ENCODE results near the gene TSPAN15.
"Not testable (repeated sequence)": the region's sequence is repeated elsewhere in the genome, so short reads cannot be mapped to it uniquely, and the experiment has no call there.

TSPAN15 gene

DNA sequence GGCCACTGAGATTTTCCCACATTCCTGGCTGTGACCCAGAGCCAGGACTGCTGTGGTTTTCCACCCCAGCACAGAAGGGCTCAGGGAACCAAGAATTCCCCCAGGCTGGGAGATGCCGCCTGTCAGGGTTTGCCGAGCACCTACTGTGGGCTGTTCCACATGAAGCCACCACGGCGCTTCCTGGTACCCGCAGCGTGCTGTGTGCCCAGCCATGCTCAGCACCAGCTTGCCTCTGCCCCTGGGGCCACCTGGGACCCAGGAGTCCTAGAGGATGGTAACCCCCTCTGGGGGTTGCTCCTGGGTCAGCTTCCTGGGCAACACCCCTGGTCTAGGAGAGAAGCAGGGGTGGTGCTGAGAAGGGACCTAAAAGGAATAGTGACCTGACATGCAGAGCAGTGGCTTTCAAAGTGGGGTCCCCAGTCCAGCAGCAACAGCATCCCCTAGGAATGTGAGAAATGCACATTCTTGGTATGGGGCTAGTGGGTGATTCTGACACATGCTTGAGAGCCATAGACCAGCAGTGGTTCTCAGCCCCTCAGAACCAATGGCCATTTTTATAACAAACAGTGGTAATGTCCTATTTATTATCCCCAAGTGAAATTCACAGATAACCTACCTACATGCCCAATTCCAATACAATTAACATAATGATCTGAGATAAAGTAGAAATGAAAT lies 53.4 kb downstream of the TSPAN15 start:
- no peak for DNase-seq

DNA sequence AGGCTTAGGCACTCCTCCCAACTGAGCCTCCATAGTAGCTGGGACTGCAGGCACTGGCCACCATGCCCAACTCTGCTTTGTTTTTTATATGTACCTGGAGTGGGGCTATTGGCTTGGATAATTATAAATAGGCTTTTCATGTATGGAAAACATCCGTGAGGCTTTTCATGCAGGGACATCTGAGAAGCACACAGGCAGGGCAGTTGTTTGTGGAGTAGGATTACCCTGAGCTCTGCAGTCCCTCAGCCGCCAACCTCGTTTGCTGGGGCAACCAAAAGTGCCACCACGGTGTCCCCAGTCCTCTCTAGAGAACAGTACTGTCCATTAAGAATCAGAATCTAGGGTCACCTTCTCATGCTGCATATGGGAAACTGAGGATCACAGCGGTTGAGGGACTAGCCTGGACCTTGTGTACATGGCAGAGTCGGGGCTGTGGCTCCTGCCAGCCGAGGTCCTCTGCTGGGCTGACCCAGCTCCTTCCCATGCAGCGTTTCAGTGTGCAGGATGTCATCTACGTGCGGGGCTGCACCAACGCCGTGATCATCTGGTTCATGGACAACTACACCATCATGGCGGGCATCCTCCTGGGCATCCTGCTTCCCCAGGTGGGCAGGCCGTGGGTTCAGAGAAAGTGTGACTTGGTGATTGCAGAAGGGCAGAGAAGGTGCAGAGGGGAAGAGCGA lies 54.5 kb downstream of the TSPAN15 start:
- DNase-seq, result no peak

DNA sequence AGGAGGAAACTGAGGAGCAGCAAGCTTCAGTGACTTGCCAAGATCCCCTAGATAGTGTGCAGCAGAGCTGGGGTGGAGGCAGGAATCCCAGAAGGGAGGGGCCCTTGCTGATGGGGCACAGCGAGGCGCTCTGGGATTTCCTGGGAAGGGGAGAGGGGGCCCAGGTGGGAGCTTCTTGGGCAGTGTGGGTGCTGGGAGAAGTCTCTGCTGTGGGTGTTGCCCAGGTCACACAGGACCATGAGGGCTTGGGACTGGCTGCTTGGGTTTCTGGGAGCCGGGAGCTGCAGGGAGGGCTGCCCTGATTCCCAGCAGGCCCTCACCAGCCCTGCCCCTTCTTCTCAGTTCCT lies 55.2 kb downstream of the TSPAN15 start:
- no peak for DNase-seq

- no peak for DNase-seq
Observed at GRCh38 chr10:69506834-69507713, 55.8 kb downstream of the TSPAN15 start.

DNA sequence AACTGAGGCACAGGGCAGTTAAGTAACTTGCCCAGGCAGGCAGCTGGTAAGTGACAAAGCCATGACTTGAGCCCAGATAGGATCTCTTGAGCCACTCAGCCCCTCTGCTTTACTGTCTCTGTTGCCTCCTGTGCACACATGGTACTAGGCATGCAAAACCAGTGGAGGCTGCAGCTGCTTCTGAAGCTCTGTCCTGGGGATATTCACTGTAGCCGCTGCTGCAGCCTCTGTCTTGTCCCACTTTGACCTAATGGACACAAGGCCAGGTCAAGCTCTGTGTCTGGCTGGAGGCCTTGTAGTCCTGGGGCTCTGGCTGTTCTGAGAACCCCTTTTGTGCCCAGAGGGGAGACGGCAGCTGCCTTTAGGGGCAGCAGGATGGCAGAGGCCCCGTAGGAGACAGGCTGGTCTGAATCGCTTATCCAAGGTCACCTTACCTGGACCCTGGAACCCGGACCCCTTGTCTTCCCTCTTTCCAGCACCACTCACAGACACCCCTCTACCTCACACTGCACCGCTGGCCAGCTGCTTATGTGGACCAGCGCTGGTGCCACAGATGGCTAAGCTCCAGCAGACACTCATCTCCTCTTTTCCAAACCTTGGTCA lies 57.6 kb downstream of the TSPAN15 start:
- DNase-seq, result no peak

DNA sequence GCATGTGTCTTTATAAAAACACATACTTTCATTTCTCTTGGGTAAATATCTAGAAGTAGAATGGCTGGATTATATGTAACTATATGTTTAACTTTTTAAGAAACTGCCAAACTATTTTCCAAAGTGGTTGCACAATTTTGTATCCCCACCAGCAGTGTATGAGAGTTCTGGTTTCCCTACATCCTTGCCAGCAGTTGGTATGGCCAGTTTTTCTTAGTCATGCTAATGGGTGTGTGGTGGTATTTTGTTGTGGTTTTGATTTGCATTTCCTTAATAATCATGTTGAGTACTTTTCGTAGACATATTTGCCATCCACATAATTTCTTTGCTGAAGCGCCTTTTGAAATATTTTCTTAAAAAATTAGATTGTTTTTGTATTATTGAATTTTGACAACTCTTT lies 61.6 kb downstream of the TSPAN15 start:
- no peak for DNase-seq

- DNase-seq, result no peak
Observed at GRCh38 chr10:69513617-69514016, 62.4 kb downstream of the TSPAN15 start.

- DNase-seq, result no peak
Observed at GRCh38 chr10:69515699-69516259, 64.5 kb downstream of the TSPAN15 start.

DNA sequence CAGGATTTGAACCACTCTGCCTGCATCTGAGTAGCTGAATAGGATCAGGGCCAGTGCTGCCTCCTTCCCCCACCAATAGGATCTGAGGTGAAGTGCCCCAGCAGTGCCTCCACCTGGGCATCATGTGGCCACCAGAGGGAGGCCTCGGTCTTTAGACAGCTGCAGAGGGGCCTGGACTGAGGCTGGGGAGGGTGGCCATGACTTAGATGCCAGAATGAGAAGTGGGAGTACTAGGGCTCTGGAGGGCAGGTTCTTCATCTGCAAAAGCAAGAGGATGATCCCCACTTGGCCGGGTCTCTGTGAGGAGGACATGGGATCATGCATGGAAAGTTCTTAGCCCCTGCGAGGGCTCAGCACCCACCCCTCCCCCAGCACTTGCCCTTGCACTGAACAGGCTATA lies 65.1 kb downstream of the TSPAN15 start:
- DNase-seq, result peak; percentile 40

- DNase-seq, result no peak
Observed at GRCh38 chr10:69516796-69517195, 65.5 kb downstream of the TSPAN15 start.

- no peak for DNase-seq
Observed at GRCh38 chr10:69517271-69517848, 66.1 kb downstream of the TSPAN15 start.

GRCh38 chr10:69527961-69528360 lies 76.7 kb downstream of the TSPAN15 start:
- DNase-seq, result no peak

GRCh38 chr10:69533658-69534057 lies 82.4 kb downstream of the TSPAN15 start:
- no peak for DNase-seq

GRCh38 chr10:69536521-69536920 lies 85.3 kb downstream of the TSPAN15 start:
- not testable (repeated sequence) for DNase-seq

DNA sequence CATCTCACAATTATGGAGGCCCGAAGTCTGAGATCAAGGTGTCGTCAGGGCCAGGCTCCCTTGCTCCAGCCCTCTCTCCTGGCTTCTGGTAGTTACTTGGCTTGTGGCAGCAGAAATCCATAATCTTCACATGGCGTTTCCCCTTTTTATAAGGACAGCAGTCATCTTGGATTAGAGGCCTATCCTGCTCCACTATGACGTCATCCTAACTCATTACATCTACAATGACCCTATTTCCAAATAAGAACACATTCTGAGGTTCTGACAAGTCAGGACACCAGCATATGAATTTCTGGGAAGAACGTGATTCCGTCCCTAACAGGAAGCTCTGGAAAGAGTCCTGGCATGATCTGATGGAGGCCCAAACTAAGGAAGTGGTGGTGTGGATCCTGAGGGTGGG lies 86.2 kb downstream of the TSPAN15 start:
- no peak for DNase-seq

- DNase-seq, result no peak
Observed at GRCh38 chr10:69538461-69538860, 87.2 kb downstream of the TSPAN15 start.

DNA sequence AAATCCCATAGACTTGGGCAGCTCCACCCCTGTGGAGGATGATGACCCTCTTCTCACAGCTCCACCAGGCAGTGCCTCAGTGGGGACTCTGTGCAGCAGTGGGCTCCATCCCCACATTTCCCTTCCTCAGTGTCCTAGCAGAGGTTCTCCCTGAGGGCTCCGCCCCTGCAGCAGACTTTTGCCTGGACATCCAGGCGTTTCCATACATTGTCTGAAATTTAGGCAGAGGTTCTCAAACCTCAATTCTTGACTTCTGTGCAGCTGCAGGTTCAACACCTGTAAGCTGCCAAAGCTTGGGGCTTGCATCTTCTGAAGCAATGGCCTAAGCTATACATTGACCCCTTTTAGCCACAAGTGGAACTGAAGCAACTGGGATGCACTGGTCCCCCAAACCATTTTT lies 90.2 kb downstream of the TSPAN15 start:
- no peak for DNase-seq

- no peak for DNase-seq
Observed at GRCh38 chr10:69549959-69550358, 98.7 kb downstream of the TSPAN15 start.

DNA sequence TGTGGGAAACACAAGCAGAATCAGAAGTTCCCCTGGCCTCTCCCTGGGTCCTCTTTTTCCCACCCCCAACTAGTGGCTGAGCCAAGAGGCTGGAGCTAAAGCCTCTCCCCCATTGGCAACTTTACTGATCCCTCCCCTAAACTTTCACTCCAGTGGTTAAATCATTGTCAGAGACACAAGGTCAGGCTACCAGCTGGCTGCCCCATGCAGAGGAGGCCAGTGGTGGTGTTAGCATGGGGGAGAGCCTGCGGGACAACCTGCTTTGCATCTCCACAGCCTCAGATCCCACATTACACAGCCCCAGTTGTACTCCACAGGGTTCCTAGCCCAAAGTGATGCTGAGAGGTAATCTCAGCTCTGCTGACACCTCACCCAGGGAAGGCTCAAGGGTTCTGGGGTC lies 101.0 kb downstream of the TSPAN15 start:
- DNase-seq, result no peak

DNA sequence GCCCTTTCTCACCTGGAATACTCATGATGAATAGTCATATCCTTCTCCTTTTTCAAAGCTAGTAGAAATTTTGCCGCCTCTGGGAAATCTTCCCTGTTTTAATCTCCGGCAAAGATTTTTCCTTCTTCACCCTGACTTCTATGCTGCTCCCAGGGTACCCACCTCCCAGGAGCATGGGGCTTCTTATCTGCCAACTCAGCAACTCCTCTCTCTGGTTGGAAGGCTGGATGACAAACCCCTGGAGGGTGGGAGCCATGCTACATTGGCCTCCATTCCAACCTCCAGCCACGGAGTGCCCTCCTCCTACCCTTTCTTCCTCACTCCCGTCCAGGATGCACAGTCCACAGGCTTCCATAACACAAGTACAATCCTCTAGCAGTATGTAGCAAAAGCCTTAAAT lies 102.1 kb downstream of the TSPAN15 start:
- DNase-seq, result no peak

GRCh38 chr10:69554611-69555010 lies 103.3 kb downstream of the TSPAN15 start:
- DNase-seq, result no peak

Data from NCI-H1105 (cell line).